Liver (tissue), 3 donors: Measurements from ENCODE around the gene PCED1B.

ENCODE experiments used
- EGR1 ChIP-seq, 2 donors: IDR thresholded peaks; 2 replicates each; pipeline ENCODE4 v1.6.1; 2016 to 2018; ENCODE audit warnings: antibody characterized with exemption in 2 of 2, low read depth in 2 of 2
- FOXA1 ChIP-seq: IDR thresholded peaks from 2 replicates; pipeline ENCODE4 v1.6.1; 2016; ENCODE audit warnings: antibody characterized with exemption
- GABPA ChIP-seq, 2 donors: IDR thresholded peaks in 1 of 2; conservative IDR thresholded peaks in 1 of 2; 2 replicates each; pipeline ENCODE4 v1.6.1; 2016; ENCODE audit warnings: antibody characterized with exemption in 2 of 2, mild to moderate bottlenecking in 1 of 2, moderate library complexity in 1 of 2
- JUND ChIP-seq, 2 donors: IDR thresholded peaks; 2 replicates each; pipeline ENCODE4 v1.6.1; 2016; ENCODE audit warnings: antibody characterized with exemption in 2 of 2
- RAD21 ChIP-seq, 2 donors: IDR thresholded peaks; 2 replicates each; pipeline ENCODE4 v1.6.1; 2016; ENCODE audit warnings: antibody characterized with exemption in 2 of 2, mild to moderate bottlenecking in 2 of 2
- YY1 ChIP-seq: IDR thresholded peaks from 2 replicates; pipeline ENCODE4 v1.6.1; 2016; ENCODE audit warnings: antibody characterized with exemption, mild to moderate bottlenecking
- TF ChIP-seq, protein P1 (sequence below): IDR thresholded peaks from 2 replicates; pipeline ENCODE4 v1.6.1; 2016; ENCODE audit warnings: antibody characterized with exemption
- TF ChIP-seq, protein P2 (sequence below): IDR thresholded peaks from 2 replicates; pipeline ENCODE4 v1.6.1; 2016; ENCODE audit warnings: antibody characterized with exemption
- TF ChIP-seq, protein P3 (sequence below): fragments of 150-350 bp; IDR thresholded peaks from 2 replicates; pipeline ENCODE4 v1.5.1; 2017; ENCODE audit warnings: improper control_type of control experiment, low read depth, low read length; ENCODE audit not compliant: missing input control
- TF ChIP-seq, protein P4 (sequence below): IDR thresholded peaks from 2 replicates; pipeline ENCODE4 v1.6.1; 2016; ENCODE audit warnings: antibody characterized with exemption, mild to moderate bottlenecking
- donor health status: healthy.
- donor health status: healthy.

DNA sequence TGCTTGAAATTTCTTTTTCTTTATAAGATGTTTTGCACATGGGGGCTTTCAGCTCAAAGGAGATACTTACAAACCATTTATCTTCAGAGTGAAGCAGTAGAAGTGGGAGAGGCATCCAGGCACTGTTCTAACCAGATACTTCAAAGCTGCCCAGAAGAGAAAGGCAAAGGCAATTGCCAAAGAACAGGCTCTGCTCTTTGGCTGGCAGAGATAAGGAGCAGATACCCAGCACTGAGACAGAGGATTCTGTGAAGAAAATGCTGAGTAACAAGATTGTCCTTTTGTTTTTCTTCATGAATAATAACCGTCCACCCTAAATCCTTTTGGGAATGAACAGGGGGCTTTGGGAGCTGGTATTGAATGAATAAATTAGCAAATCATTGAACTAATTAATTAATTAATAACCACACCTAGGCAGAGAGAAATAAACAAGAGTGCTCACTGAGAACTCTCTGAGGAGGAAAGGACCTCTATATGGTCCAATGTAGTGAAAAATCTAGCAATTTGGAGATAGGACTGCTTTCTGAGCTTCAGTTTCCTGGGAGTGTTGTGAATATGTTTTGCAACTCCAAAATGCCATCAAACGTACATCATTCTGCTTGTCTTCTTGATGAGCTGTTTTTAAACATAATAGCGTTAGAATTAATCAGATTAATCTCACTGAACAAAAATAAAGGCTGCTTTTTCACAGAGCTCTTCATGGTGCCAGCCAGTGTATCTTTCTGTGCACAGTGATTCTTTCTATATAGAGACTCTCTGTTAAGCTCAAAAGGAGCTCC, 193.2 kb downstream of the PCED1B start:
- TF ChIP-seq, protein P1, sequence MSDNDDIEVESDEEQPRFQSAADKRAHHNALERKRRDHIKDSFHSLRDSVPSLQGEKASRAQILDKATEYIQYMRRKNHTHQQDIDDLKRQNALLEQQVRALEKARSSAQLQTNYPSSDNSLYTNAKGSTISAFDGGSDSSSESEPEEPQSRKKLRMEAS = no peak
- TF ChIP-seq EGR1 (IDR thresholded peaks at IDR 0.05; ENCODE audit: low read depth in 2 of 2) (no peak), RAD21 (IDR thresholded peaks at IDR 0.05) (no peak), YY1 (no peak), JUND (IDR thresholded peaks at IDR 0.05) (no peak), GABPA (IDR thresholded peaks at IDR 0.05 in 1 of 2, conservative IDR thresholded peaks at IDR 0.05 in 1 of 2) (no peak), FOXA1 (no peak)
- TF ChIP-seq, protein P2, sequence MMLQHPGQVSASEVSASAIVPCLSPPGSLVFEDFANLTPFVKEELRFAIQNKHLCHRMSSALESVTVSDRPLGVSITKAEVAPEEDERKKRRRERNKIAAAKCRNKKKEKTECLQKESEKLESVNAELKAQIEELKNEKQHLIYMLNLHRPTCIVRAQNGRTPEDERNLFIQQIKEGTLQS = no peak
- TF ChIP-seq, protein P3, sequence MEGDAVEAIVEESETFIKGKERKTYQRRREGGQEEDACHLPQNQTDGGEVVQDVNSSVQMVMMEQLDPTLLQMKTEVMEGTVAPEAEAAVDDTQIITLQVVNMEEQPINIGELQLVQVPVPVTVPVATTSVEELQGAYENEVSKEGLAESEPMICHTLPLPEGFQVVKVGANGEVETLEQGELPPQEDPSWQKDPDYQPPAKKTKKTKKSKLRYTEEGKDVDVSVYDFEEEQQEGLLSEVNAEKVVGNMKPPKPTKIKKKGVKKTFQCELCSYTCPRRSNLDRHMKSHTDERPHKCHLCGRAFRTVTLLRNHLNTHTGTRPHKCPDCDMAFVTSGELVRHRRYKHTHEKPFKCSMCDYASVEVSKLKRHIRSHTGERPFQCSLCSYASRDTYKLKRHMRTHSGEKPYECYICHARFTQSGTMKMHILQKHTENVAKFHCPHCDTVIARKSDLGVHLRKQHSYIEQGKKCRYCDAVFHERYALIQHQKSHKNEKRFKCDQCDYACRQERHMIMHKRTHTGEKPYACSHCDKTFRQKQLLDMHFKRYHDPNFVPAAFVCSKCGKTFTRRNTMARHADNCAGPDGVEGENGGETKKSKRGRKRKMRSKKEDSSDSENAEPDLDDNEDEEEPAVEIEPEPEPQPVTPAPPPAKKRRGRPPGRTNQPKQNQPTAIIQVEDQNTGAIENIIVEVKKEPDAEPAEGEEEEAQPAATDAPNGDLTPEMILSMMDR = no peak
- TF ChIP-seq, protein P4, sequence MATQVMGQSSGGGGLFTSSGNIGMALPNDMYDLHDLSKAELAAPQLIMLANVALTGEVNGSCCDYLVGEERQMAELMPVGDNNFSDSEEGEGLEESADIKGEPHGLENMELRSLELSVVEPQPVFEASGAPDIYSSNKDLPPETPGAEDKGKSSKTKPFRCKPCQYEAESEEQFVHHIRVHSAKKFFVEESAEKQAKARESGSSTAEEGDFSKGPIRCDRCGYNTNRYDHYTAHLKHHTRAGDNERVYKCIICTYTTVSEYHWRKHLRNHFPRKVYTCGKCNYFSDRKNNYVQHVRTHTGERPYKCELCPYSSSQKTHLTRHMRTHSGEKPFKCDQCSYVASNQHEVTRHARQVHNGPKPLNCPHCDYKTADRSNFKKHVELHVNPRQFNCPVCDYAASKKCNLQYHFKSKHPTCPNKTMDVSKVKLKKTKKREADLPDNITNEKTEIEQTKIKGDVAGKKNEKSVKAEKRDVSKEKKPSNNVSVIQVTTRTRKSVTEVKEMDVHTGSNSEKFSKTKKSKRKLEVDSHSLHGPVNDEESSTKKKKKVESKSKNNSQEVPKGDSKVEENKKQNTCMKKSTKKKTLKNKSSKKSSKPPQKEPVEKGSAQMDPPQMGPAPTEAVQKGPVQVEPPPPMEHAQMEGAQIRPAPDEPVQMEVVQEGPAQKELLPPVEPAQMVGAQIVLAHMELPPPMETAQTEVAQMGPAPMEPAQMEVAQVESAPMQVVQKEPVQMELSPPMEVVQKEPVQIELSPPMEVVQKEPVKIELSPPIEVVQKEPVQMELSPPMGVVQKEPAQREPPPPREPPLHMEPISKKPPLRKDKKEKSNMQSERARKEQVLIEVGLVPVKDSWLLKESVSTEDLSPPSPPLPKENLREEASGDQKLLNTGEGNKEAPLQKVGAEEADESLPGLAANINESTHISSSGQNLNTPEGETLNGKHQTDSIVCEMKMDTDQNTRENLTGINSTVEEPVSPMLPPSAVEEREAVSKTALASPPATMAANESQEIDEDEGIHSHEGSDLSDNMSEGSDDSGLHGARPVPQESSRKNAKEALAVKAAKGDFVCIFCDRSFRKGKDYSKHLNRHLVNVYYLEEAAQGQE = no peak
